NCI-H2107 (cell line): ENCODE results near the gene LBHD2.
"Not testable (repeated sequence)": the region's sequence is repeated elsewhere in the genome, so short reads cannot be mapped to it uniquely, and the experiment has no call there.

ENCODE experiments used
- DNase-seq: peaks from one replicate; lab custom pipeline; 2025; lab: John Stamatoyannopoulos, UW

Gene LBHD2

GRCh38 chr14:103104654-103105452 is 20.8 kb downstream of the LBHD2 start:
- peak; percentile 87 for DNase-seq

DNA sequence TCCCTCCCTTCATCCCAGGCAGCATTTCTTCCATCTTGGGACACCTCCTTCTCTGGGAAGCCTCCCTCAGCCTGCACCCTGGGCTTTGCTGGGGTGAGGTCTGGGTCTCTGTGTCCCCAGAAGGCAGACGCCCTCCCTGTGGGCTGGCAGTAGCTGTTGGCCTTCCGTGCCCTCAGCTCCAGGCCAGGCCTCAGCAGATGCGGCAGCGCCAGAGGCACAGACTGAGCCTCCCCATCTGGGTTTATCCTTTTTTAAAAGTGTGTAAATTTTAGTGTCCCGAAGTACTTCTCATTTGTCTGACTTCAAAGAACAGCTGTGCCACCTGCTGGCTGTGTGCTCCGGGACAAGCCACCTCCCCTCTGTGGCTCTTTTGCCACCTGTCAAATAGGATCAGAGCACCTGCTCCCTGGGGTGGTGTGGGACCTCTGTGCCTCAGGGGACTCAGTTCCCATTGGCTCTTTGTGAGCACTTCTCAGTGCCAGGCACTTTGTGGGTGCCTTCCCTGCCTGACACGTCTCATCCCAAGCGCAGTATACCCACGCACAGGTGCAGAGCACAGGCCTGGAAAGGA is 21.7 kb downstream of the LBHD2 start:
- DNase-seq, result peak; percentile 93

- DNase-seq, result no peak
Observed at GRCh38 chr14:103107455-103107854, 23.4 kb downstream of the LBHD2 start.

- no peak for DNase-seq
Observed at GRCh38 chr14:103107941-103108748, 24.1 kb downstream of the LBHD2 start.

GRCh38 chr14:103108749-103109207 is 24.8 kb downstream of the LBHD2 start:
- peak; percentile 47 for DNase-seq

GRCh38 chr14:103109535-103110441 is 25.8 kb downstream of the LBHD2 start:
- DNase-seq, result no peak

DNA sequence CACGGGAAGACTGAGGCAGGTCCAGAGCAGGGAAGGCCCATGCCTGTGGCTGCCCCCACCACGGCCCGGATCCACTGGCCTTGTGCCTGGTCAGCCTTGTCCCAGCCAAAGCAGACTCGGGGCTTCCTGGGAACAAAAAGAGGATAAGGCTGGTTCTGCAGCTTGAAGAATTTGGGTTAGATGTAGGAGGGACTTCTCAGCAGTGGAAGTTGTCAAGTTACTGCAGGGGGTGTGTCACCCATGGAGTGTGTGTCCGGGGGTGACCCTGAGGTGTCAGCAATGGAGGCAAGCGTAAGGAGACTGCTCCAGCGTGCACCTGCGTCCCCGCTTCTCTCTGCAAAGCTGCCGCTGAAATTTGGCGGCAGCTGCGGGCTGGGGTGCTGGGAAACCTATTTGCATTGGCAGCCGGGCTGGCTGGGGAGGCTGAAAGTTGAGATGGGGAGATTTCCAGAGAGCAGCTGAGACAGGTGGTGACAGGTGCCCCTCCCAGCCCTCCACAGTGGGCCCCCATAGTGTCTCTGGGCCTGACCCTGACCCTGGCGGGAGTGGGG is 26.7 kb downstream of the LBHD2 start:
- peak; percentile 76 for DNase-seq

- no peak for DNase-seq
Observed at GRCh38 chr14:103111232-103111868, 27.3 kb downstream of the LBHD2 start.

DNA sequence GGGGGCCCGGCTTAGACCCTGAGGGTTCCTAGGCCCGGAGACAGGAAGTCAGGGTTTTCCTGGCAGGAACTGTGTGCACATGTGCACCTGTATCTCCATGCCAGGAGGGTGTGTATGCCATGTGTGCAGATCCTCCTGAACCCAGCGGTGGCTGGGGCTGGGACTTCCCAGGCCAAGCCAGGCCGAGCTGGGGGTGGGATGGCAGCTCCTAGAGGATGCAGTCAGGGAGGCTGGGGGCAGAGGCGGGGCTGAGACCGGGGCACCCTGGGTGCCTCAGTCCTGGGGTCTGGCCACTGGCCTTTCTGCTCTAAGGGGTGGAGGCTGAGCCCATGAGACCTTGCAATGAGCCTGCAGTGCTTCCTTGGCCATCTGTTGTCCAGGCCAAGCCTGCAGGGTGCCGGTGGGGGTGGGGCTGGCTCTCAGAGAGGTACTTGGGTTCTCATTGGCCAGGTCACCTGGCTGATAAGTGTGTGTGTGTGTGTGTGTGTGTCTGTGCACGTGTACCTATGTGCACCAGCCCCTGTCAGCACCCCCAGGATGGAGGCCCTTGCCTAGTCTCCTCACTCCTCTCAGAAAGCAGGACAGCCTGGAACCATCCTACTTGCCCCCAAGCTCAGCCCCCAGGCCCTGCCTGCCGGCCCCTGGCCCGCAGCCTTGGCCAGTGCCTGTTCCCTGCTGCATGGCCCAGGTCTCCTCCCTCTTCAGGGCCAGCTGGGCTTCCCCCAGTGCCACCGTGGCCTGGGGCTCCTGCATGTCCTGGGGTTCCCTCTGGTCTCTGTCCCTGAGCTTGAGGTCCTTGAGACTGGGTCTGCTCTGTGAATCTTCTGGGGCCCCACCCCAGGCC is 28.6 kb downstream of the LBHD2 start:
- no peak for DNase-seq

- no peak for DNase-seq
Observed at GRCh38 chr14:103113303-103113702, 29.3 kb downstream of the LBHD2 start.

DNA sequence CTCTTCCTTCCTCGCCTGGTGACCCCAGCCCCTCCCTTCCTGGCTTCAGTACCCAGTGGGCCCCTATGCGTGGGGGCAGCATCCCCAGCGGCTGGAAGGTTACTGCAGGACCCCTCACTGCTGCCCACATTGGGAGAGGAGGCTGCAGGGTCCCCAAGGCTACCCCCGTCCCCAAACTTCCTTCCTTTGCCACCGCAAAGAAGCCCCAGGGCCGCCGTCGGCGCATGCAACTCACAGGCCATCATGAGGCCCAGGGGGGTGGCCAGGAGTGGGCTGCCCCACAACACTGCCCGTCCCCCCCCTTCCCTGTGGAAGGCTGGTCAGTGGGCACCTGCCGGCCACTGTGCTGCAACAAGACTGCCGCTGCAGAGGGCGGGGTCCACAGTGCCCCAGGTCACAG is 29.8 kb downstream of the LBHD2 start:
- DNase-seq, result no peak

GRCh38 chr14:103115086-103115679 is 31.2 kb downstream of the LBHD2 start:
- DNase-seq, result not testable (repeated sequence)

DNA sequence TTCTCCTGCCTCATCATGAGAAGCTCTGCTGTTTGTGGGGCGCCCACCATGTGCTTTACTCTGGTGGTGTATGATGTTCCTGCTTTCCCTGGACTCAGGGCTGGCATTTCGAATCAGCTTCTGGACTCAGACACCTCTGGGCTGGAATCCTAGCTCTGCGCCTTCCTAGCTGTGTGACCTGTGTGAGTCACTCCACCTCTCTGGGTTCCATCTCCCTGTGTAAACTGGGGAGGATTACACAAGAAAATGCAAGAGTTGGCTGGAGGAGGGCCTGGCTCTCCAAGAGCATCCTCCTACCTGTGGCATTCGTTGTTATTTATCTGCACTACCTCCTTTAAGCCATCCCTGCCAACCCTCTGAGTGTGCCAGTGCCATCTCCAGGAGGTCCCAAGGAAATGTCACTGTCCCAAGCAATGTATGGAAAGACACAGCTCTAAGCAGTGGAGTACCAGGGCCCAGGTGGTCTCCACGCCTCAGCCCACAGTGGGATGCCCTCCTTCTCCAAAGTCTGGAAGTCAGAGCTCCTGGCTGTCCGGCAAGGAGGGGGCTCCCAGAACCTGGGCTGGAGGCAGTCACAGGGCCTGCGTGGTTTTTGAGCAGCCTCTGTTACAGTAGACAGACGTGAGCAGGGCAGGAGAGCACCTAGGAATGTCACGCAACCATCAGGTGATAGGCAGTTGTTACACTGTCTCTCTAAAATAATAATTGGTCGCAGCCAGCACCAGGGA is 32.0 kb downstream of the LBHD2 start:
- DNase-seq, result no peak

DNA sequence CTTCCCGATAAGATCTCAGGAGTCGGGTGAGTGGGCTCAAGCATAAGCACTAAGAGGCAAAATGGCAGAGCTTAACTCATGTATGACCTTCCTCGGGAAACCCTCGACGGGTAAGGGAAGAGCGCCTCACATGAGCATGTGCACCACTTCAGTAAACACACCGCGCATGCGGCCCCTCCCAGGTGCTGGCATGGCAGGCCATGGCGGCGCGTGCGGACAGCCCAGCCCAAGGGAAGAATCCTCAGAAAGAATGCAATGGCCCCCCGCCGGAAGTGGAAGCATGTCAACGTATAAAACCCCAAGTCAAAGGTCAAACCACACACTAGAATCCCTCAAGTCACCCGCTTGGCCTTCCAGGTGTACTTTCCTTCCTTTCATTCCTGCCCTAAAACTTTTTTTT is 32.6 kb downstream of the LBHD2 start:
- DNase-seq, result no peak

DNA sequence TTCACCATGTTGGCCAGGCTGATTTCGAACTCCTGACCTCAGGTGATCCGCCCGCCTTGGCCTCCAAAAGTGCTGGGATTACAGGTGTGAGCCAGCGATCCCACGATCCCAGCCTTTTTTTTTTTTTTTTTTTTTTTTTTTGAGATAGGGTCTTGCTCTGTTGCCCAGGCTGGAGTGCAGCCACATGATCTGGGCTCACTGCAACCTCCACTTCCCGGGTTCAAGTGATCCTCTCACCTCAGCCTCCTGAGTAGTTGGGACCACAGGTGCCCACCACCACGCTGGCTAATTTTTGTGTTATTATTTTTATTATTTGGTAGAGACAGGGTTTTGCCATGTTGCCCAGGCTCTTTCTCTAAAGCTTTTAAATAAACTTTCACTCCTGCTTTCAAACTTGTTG is 33.5 kb downstream of the LBHD2 start:
- not testable (repeated sequence) for DNase-seq

- no peak for DNase-seq
Observed at GRCh38 chr14:103118018-103118662, 34.1 kb downstream of the LBHD2 start.

DNA sequence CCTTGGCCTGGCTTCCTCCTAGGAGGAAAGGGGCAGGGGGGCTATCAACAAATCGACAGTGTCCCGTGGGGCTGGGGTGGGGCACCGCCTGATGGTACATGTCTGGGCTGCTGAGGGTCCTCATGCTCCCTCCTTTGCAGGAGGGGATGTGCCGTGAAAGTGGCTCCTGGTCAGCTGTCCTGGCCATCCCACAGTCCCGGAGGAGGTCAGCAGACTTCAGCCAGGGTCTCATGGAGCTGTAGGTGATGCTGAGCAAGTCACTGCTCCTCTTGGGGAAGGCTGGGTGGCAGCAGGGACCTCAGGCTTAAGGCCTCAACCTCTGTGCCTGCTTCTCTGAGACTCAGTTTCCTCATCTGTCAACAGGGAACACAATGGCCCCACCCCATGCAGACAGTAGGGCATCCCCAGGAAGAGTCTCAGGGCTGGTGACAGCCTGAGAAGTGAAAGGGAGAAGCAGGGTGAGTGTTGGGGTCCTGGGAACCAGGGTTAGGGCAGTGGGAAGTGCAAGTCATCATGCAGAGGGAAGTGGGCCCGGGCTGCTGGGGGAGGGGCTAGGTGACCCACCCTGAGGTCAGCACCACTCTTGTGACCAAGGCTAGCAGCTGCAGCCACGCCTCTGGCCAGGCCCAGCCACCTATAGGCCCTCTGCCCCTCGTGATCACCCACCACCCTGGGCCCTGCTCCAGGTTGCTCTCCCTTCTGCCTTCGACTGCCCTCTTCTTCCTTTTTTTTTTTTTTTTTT is 34.8 kb downstream of the LBHD2 start:
- no peak for DNase-seq

- not testable (repeated sequence) for DNase-seq
Observed at GRCh38 chr14:103119527-103119926, 35.5 kb downstream of the LBHD2 start.
